ENCODE measurements around the gene NBPF11. TPM values are rescaled to one million over a fixed set of nuclear protein-coding genes. Genes with fewer than 3 reads are reported as not detected.
"Not testable (repeated sequence)": the region's sequence is repeated elsewhere in the genome, so short reads cannot be mapped to it uniquely, and the experiment has no call there.

NBPF11 gene
- total RNA-seq, 2 donors from 2014 or later = 10.1 to 10.2 TPM

- H3K27me3 ChIP-seq; intact Hi-C loops (cut with DNase I); H3K27ac ChIP-seq; H3K36me3 ChIP-seq (replicated peaks in 1 of 2; ENCODE audit: insufficient read depth in 1 of 2, low read depth in 2 of 2); H3K4me1 ChIP-seq; H3K9me3 ChIP-seq; H3K4me3 ChIP-seq; DNase-seq; ATAC-seq: not testable (repeated sequence)
- 78% methylated on average over 4 of the region's 28 CpGs; no CpG with 5 or more reads in 1 of the 2 donors for WGBS, 2 donors
These were observed 4.8 kb downstream of the NBPF11 start for GRCh38 chr1:148147052-148147838.

DNA sequence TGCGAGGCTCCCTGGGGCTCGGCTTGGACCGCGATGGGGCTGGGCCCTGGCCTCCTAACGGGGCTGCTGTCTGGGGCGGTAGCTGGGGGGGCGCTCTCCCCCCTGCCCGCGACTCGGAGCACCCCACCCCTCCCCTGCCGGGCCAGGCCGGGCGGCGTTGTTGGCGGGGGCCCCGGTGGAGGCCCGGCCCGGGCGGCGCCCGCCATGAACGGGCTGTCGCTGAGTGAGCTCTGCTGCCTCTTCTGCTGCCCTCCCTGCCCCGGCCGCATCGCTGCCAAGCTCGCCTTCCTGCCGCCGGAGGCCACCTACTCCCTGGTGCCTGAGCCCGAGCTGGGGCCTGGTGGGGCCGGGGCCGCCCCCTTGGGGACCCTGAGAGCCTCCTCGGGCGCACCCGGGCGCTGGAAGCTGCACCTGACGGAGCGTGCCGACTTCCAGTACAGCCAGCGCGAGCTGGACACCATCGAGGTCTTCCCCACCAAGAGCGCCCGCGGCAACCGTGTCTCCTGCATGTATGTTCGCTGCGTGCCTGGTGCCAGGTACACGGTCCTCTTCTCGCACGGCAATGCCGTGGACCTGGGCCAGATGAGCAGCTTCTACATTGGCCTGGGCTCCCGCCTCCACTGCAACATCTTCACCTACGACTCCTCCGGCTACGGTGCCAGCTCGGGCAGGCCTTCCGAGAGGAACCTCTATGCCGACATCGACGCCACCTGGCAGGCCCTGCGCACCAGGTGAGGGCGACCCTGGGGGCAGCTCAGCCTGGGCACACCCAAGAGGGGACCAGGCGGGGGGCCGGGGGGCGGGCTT, 5.7 kb downstream of the NBPF11 start:
- H3K4me1 ChIP-seq; ATAC-seq; DNase-seq; H3K27me3 ChIP-seq; H3K9me3 ChIP-seq; H3K4me3 ChIP-seq; intact Hi-C loops (cut with DNase I); H3K36me3 ChIP-seq (replicated peaks in 1 of 2; ENCODE audit: insufficient read depth in 1 of 2, low read depth in 2 of 2); H3K27ac ChIP-seq: not testable (repeated sequence)
- WGBS, 2 donors = 91% methylated on average over 21 of the region's 66 CpGs; no CpG with 5 or more reads in 1 of the 2 donors

DNA sequence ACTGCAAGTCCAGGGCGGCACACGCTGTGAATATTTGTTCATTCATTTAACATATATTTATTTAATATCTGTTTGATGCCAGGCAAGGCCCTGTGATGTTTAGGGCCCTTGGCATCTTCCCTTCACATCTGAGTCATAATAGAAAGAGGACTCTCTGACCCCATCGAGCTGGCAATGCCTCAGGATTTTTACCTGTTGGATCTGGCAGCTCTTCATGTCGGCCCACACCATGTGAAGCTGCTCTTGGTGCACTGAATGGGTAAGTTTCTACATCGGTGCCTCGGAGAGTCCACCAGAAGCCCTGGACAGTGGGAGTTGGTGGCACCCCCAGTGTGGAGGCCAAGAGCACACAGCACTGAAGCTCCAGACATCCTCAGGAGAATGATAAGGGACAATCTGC, 8.9 kb downstream of the NBPF11 start:
- H3K36me3 ChIP-seq (replicated peaks in 1 of 2; ENCODE audit: insufficient read depth in 1 of 2, low read depth in 2 of 2); DNase-seq; H3K9me3 ChIP-seq; H3K27me3 ChIP-seq; H3K4me3 ChIP-seq; intact Hi-C loops (cut with DNase I); H3K4me1 ChIP-seq; H3K27ac ChIP-seq; ATAC-seq: not testable (repeated sequence)
- 89 to 97% methylated on average over 3 to 6 of the region's 6 CpGs for WGBS, 2 donors

GRCh38 chr1:148141936-148142335, 10.1 kb downstream of the NBPF11 start:
- 90 to 91% methylated on average over 1 of the region's 1 CpG for WGBS, 2 donors
- H3K36me3 ChIP-seq (replicated peaks in 1 of 2; ENCODE audit: insufficient read depth in 1 of 2, low read depth in 2 of 2); ATAC-seq; H3K4me1 ChIP-seq; intact Hi-C loops (cut with DNase I); DNase-seq; H3K9me3 ChIP-seq; H3K4me3 ChIP-seq; H3K27ac ChIP-seq; H3K27me3 ChIP-seq: not testable (repeated sequence)

GRCh38 chr1:148138606-148139005, 13.5 kb downstream of the NBPF11 start:
- H3K9me3 ChIP-seq; H3K27me3 ChIP-seq; H3K36me3 ChIP-seq (replicated peaks in 1 of 2; ENCODE audit: insufficient read depth in 1 of 2, low read depth in 2 of 2); H3K4me3 ChIP-seq; intact Hi-C loops (cut with DNase I); DNase-seq; H3K27ac ChIP-seq; ATAC-seq; H3K4me1 ChIP-seq: not testable (repeated sequence)
- WGBS, 2 donors = no CpG with 5 or more reads among the region's 2 CpGs

DNA sequence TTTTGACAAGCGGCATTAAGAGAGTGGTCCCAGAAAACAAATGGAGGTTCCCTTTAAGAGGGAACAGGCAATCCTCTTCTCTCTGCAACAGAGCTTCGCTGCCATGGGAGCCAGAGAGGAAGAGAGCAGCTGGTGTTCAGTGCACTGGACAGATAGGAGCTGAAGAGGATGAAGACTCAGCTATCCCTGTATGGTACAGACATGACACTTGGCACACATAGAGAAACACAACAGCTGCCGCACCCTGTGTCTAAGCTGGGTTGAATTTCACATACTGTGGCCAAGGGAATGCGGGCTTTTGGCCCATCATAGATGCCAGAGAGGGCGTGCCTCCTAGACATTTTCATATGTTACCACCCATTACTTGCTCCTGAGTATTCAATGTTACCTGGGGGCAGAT, 29.7 kb downstream of the NBPF11 start:
- intact Hi-C loops (cut with DNase I); H3K27me3 ChIP-seq; H3K36me3 ChIP-seq (replicated peaks in 1 of 2; ENCODE audit: insufficient read depth in 1 of 2, low read depth in 2 of 2); ATAC-seq; DNase-seq; H3K4me3 ChIP-seq; H3K27ac ChIP-seq; H3K4me1 ChIP-seq; H3K9me3 ChIP-seq: not testable (repeated sequence)
- WGBS, 2 donors = 90 to 93% methylated on average over 4 to 5 of the region's 5 CpGs

GRCh38 chr1:148120395-148120794, 31.7 kb downstream of the NBPF11 start:
- intact Hi-C loops (cut with DNase I); H3K27ac ChIP-seq; H3K27me3 ChIP-seq; ATAC-seq; H3K4me3 ChIP-seq; H3K4me1 ChIP-seq; H3K36me3 ChIP-seq (replicated peaks in 1 of 2; ENCODE audit: insufficient read depth in 1 of 2, low read depth in 2 of 2); DNase-seq; H3K9me3 ChIP-seq: not testable (repeated sequence)
- 50 to 80% methylated on average over 1 to 5 of the region's 5 CpGs for WGBS, 2 donors
- TF ChIP-seq CTCF (IDR thresholded peaks at IDR 0.05) = peak in 1 of 7 experiments; percentile 7

DNA sequence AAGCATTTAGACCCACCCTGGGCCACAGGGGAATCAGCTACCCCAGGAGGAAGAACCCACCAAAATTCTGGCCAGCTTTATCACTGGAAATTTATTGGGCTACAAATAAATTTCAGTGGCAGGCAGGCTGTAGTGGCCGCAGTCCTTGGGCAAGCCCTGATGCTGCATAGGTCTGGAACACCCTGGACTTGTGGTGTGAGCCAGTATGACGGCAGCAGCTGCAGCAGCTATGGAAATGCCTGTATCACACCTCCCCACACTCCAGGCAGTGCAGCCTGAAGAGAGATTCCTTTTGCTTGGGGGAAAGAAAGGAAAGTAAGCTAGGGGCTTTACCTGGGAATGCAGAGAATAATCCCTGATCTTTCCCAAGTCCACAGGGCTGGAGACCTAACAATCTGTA, 56.3 kb downstream of the NBPF11 start:
- 57 to 68% methylated on average over 2 of the region's 2 CpGs for WGBS, 2 donors
- H3K27ac ChIP-seq; DNase-seq; H3K4me3 ChIP-seq; H3K27me3 ChIP-seq; intact Hi-C loops (cut with DNase I); H3K36me3 ChIP-seq (replicated peaks in 1 of 2; ENCODE audit: insufficient read depth in 1 of 2, low read depth in 2 of 2); H3K9me3 ChIP-seq; H3K4me1 ChIP-seq; ATAC-seq: not testable (repeated sequence)

DNA sequence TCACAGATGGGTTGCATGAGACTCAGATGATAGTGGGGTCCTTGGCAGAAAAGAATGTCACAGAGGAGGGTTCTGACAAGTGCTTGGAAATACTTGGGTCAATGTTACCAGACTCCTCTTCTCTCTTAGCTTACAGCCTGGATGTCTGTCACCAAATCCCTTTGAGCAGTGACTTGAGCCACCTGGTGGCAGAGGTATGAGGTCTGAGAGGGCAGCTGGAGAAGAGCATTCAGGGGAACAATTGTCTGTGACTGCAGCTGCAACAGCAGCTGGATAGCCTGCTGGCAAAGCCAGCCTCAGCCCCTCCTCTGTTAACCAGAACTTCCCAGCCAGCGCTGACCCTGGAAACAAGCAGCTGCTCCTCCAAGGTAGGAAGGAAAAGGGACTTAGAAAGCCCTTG, 65.9 kb downstream of the NBPF11 start:
- H3K4me1 ChIP-seq; ATAC-seq; intact Hi-C loops (cut with DNase I); H3K36me3 ChIP-seq (replicated peaks in 1 of 2; ENCODE audit: insufficient read depth in 1 of 2, low read depth in 2 of 2); H3K4me3 ChIP-seq; DNase-seq; H3K9me3 ChIP-seq; H3K27ac ChIP-seq; H3K27me3 ChIP-seq: not testable (repeated sequence)
- no CpG with 5 or more reads among the region's 1 CpG for WGBS, 2 donors

DNA sequence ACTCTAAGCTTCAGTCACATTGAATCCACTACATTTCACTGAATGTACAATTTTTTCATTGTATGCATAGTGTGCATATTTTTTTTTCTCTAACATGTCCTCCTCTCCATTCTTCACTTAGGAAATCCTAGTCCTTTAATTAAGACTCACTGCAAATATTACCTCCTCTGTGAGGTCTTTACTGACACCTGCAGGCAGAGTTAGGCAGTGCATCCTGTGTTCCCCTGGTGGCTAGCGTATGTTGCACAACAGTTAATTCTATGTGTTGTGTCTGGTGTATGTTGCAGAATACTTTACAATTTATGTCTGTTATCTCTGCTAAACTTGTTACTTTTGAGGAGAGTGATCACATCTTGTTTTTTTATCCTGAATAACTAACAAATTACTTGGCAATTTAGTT, 70.9 kb downstream of the NBPF11 start:
- H3K27ac ChIP-seq; H3K27me3 ChIP-seq; H3K36me3 ChIP-seq (replicated peaks in 1 of 2; ENCODE audit: insufficient read depth in 1 of 2, low read depth in 2 of 2); H3K4me3 ChIP-seq; DNase-seq; intact Hi-C loops (cut with DNase I); H3K9me3 ChIP-seq; H3K4me1 ChIP-seq: not testable (repeated sequence)
- WGBS, 2 donors = no CpG with 5 or more reads among the region's 1 CpG
- peak; percentile 71 for ATAC-seq

All from body of pancreas (tissue), 4 donors.